Measurements from ENCODE around the gene DCDC2C.

Gene DCDC2C

DNA sequence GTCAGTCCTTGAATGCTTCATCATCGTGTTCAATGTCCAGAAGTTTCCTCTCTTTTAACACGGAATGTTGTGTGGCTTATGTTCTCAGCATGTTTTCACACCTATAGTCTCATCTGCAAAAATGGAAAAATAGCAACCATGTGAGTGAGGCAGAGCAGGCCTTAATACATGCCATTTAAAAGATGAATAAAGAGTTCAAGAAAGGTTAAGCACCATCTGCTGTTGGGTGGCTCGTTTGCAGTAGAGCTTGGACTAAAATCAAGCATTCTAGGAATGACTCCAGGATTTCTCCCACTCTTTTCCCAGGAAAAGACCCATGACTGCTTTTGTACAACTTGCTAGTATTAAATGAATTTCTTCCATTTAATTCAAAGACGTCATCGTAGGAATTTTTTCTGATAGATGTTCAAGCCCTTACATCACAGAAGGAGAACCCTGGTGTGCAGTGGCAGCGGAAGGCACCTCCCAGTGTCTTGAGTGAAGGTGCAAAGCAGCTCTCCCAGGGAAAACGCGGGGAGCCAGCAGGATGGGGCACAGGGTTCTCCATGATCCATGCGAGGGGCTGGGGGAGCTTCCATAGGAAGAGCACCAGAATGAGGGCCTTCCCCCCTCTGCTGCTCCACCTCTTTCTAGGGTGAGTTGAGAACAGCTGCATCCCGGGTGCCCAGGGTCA is 9.6 kb downstream of the DCDC2C start:
- DNase-seq (ENCODE audit: low spot score) = no peak

DNA sequence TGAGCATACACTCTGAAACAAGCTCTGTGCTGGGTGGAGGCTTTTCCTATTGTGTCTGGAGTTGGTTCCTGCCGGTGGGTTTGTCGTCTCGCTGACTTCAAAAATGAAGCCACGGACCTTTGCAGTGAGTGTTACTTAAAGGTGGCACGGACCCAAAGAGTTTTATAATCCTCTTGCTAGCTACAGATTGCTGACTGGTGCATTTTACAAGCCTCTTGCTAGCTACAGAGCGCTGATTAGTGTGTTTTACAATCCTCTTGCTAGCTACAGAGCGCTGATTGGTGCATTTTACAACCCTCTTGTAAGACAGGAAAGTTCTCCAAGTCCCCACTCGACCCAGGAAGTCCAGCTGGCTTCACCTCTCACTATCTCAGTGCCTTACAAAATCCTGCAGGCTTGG is 15.3 kb downstream of the DCDC2C start:
- DNase-seq (ENCODE audit: low spot score) = no peak

DNA sequence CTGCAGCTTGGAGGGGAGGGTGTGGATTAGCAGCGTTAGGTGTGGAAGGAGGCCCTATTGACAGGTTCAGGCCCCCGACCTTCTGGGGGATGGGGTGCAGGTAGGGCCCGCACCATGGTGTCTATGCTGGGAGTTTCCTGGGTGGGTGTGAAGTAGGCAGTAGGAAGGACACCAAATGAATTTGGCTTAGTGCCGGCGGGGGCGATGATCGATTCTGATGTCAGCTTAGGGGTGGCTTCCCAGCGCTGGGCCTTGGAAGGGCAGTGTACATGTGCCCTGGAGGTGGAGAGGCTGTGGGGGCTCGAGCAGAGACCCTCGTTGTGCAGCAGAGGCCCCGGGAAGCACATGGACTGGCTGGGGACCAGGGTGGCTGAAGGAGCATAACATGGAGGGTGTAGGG is 21.6 kb downstream of the DCDC2C start:
- DNase-seq (ENCODE audit: low spot score) = no peak

DNA sequence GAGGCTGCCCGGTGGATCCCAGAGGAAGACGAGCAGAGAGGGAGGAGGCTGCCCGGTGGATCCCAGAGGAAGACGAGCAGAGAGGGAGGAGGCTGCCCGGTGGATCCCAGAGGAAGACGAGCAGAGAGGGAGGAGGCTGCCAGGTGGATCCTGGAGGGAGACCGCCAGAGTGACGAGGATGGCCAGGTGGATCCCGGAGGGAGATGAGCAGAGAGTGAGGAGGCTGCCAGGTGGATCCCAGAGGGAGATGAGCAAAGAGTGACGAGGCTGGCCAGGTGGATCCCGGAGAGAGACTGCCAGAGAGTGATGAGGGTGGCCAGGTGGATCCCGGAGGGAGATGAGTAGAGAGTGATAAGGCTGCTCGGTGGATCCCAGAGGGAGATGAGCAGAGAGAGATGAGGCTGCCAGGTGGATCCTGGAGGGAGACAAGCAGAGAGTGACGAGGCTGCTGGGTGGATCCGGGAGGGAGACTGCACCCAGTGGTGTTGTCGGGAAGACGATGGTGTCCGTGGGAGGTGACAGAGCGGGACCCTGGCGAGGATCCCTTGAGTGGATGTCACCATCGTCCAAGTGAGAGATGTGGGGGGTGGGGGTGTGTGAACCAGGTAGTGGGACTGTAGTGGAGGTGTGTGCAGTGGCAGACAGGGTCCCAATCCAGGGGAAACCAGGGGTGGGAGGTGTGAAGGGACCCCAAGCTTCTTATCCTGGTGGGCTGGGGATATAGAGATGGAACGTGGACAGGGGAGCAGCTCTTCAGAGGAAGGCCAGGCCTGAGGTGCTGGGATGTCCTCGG is 22.3 kb downstream of the DCDC2C start:
- DNase-seq (ENCODE audit: low spot score) = no peak

DNA sequence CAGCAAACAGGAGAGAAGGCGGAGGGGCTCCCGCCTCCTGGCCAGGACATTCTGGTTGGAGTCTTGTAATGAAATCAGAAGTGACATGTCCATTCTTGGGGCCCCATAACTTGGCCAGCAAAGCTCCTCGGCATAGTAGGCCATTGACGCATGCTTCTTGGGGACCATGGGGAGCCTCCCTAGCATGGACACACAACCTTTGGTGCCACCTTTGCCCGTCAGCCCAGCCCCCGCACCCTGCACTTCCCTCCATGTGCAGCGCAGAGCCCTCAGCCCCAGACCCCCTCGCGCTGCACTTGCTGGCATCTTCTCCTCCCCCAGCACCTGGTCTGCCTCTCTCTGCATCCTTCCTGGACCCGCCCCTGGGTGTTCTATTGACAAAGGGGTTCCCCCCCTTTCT is 23.1 kb downstream of the DCDC2C start:
- DNase-seq (ENCODE audit: low spot score) = no peak

- no peak for DNase-seq (ENCODE audit: low spot score)
Observed at GRCh38 chr2:3727397-3728045, 24.1 kb downstream of the DCDC2C start.

DNA sequence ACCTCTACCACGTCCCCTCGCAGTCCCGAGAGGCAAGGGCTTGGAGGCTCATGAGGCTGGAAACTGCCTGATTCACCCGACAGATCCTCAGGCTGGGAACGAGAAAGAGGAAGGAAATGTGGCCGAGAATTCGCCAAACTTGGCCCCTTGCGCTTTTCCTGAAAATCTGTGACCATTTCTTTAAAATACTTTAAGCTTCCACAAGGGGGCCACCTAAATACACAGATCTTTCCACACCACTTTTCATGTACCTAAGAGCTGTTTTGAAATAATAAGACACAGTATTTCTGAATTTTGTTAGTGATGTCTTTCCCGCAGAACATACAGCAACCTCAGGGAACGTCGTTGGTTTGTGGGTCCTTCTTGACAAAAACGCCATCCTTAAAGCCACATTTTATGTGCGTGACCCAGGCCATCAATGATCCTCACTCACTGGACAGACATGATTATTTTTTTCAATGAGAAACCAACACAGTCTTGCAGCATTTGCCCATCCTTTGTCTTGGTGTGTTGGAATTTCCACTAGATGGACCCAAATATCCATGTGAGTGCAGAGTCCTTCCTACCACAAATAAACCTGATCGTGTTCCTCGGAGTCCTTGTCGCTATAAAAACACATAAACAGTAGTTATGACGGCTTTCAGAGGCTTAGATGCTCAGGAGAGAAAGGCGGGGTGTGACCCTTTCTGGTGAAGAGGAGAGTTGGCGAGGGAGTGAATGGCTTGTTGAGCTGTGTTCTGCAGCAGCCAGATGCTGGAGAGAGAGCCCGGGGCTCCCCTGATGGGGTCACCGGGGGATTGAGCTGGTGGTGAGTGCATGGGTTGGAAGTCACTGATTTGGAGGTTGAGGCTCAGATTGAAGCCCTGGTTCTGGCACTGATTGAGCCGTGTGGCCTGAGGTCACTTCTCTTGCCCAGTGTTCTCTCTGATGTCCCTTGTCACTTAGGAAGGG is 25.0 kb downstream of the DCDC2C start:
- peak; percentile 79 for DNase-seq (ENCODE audit: low spot score)

DNA sequence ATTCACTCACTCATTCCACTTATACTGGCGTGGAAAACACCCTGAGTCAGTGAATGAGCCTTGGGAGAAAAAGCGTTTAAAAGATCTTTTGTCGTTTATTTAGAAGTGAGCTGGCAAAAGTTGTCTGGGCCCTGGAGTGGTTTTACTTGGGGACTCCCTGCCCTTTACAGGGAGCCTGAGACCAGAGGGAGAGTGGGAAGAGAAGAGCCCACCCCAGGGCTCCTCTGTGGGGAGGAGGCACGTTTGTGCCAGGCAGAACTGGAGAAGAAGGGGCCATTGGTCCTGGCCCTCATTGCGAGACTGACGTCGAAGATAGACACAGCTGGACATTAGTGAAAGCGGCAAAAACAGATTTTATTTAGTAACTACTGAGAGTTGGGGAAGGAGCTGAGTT is 25.7 kb downstream of the DCDC2C start:
- DNase-seq (ENCODE audit: low spot score) = no peak

DNA sequence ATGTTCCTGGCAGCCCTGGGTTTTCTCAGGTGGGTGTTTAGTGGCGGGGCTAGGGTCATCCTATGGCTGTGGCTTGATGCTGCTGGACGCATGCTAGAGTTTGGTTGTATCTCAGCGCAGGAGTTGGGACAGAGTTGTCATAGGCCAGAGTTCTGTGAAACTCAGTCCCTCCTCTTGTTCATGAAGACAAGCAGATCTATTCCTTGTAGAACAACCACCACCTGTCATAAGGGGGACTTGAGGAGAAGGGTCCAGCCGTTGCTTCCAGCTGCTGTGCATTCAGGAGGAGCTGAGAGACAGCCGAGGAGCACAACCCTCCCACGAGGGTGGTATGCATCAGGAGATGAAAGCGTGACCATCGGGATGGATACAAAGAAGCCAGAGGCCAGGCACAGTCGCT is 26.4 kb downstream of the DCDC2C start:
- no peak for DNase-seq (ENCODE audit: low spot score)

DNA sequence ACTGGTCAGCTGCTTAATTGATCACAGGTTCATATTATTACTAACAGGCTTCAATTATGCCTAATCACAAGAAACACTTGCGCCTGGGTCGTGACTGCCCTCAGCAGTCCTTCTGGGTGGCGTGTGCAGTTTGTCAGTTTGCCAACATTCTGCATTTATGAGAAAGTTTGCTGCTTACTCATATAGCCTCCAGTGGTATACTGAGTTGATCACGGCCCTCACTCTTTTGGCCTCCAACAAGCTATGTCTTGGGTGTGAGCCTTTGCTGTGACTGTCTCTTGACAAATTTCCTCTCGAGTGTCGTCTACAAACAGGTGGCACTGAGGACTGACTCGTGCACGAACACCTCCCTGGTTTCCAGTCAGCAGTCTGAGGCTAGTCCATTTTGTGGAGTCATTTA is 27.3 kb downstream of the DCDC2C start:
- DNase-seq (ENCODE audit: low spot score) = no peak

DNA sequence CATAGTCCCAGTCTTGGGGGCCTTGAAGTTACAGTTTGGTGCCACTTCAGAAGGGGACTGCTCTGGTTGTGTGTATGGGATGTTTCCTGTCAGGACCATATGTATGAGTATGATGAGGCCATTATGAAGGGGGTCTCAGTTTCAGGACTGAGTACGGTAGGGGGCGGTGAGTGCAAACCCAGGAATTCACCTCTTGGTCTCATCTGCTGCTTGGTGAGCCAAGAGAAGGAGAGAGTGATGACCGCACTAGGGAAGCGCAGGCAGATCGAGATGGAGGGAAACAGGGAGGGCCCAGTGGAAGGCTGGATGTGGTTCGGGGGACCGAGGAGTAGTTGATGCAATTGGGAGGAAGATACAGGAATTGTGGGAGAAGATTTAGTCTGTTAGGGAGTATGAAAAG is 28.5 kb downstream of the DCDC2C start:
- DNase-seq (ENCODE audit: low spot score) = no peak

DNA sequence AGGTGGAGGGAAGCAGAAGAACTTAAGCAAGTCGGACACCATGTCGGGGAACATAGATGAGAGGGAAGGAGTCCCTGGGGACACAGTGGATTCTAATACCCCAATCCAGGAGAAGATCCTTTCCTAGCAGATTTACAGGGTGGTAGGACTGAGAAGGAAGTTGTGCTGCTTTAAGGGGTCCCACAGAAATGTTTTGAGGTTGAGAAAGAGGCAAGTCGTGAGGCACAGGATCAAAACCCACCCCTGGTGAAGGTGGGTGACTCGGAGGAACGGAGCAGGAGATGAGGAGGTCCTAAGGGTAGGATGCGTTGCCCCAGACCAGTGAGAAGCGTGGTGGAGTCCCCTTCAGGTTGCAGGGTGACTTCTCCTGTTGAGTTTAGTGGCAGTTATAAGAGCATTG is 32.7 kb downstream of the DCDC2C start:
- DNase-seq (ENCODE audit: low spot score) = no peak

DNA sequence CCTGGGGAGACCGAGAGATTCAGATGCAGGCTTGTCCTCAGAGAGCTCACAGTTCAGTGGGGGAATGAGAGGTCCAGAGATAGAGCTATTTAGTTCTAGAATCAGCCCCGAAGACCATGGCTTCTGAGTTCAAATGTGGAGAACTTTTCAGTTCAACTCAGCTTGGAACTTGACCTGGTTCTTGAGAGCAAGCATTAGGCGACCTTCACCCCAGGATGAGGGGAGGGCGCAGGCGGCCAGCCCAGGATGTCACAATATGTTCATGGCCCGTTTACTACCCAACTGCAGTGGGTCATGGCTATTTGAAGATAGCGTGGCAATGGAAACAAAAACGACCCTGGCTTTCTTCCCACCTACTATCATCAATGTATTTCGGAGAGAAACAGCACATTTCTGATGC is 33.8 kb downstream of the DCDC2C start:
- DNase-seq (ENCODE audit: low spot score) = no peak

DNA sequence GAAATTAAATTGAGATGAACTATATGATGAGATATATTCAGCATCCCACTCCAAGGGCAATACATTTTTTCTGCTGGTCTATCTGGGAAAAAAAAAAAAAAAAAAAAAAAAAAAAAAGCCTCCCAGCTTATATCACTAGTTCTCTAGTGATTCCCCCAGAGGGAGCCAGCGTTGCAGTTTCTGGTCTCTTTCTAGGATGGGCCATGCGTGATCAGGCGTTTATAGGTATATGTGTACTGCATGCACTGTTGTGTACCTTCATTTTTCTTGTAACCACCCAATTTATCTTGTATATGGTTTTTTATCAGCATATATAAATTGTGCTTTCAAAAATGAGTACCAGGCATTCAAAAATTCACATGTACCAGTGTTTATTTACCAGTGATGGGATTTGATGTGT is 35.1 kb downstream of the DCDC2C start:
- peak; percentile 67 for DNase-seq (ENCODE audit: low spot score)

- DNase-seq (ENCODE audit: low spot score) = no peak
Observed at GRCh38 chr2:3739313-3739712, 35.9 kb downstream of the DCDC2C start.

DNA sequence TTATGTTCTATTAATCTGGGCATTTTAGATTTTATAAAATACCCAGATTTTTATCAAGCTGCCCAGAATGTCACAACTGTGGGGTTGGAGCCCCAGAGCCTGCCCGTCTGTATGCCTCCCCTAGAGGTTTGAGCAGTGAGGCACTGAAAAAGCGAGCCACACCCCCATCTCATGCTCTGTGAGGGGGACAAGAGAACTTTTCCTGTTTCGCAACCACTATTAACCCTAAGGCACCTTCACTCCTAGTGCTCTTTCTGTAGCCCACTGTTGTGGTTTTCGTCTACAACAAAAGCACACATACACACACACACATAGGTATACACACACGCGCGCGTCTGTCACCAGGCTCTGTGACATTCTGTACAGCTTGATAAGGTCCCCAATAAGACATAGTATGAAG is 38.0 kb downstream of the DCDC2C start:
- DNase-seq (ENCODE audit: low spot score) = no peak

DNA sequence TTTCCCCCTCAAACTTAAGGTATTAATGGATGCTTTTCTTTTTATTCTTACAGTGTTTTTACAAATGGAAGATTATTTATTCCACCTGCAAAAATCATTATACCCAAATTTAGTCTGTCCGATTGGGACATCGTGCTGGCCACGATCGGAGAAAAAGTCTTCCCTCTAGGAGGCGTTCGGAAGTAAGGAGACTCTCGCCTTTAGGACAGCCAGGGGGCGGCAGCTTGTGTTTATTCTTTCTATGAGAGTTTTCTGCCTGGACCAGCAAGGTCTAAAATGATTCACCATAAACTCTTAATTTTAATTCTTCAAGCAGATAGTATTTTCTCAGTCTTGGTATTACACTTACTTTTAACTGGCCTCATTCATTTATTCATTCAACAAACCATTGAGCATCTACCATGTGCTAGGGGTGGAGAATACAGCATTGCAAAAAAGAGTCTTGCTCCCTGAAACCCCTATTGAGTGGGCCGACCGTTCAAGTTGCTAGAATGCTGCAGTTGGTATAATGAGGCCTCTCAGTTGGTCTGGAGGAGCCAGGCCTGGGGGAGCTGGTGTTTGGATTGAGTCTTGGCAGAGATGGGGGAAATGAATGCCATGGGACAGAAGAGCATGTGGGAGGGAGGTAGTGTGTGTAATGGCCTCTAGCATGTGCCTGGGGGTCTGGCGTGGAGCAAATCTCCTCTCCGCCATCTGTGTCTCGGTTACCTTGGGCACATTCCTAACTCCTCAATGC is 38.7 kb downstream of the DCDC2C start:
- no peak for DNase-seq (ENCODE audit: low spot score)

GRCh38 chr2:3742743-3743508 is 39.6 kb downstream of the DCDC2C start:
- no peak for DNase-seq (ENCODE audit: low spot score)

GRCh38 chr2:3743951-3744555 is 40.7 kb downstream of the DCDC2C start:
- DNase-seq (ENCODE audit: low spot score) = no peak

DNA sequence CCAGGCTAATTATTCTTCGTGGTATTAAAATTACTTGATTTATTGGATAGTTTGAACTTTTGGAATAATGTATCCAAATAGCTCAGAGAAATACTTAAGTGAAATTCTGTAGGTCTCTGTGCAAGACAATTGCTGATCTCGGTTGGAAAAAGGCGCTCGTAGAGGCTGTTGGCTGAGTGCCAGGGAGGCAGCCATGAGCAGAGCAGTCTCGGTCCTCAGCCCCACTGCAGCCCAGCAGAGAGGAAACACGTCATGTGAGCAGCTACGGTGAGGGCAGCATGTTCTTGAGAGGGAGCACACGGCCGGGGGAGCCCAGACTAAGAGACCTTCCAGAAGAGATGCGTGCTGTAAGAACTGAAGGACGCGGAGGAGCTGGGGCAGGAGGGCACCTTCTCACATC is 42.5 kb downstream of the DCDC2C start:
- DNase-seq (ENCODE audit: low spot score) = no peak

Data from GM03348 (cell line).